Stimulated activated CD8-positive, alpha-beta memory T cell treated with anti-CD3 and anti-CD28 coated beads, Interleukin-7, amount 100 ng/mL, for 1 hour (primary cell): ENCODE results near the gene MEF2D.

Experiments
- DNase-seq, 2 donors: peaks; one replicate each; pipeline ENCODE4 v3.0.0-alpha.2; 2020; ENCODE audit warnings: low read depth in 2 of 2

MEF2D gene

DNA sequence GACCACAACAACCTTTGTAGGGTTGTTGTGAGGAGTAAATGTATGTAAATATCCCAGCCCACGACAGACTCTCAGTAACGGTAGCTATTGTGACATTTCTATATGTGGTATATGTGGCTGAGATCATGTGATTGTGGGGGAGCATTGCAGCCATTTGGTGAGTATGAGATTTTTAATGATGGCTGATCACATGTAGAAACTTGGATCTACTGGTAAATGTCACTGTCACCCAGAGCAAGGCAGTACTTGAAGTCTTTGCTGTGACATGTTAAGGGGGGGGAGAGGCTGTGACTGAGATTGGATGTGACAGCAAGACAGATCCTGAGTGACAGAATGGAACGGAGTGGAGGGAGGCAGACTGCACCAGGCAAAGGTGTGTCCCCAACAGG is 23.9 kb upstream of the MEF2D start:
- no peak for DNase-seq

- DNase-seq = no peak
Measured at GRCh38 chr1:156523801-156524480, 23.4 kb upstream of the MEF2D start.

- no peak for DNase-seq
Measured at GRCh38 chr1:156522443-156522970, 21.9 kb upstream of the MEF2D start.

DNA sequence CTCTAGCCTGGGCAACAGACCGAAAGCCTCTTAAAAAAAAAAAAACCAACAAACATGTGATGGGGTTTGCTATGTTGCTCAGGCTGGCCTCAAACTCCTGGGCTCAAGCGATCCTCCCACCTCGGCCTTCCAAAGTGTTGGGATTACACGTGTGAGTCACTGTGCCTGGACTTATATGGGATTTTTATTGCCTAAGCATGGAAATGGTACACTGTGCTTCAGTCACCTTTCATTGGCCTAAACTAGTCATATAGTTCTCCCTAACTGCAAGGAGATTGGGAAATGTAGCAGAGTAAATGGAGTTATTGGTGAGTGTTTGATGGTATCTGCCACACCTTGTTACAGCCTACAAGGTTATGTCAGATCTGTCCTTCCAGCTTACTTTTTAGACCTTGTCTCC is 17.2 kb upstream of the MEF2D start:
- DNase-seq = no peak

GRCh38 chr1:156516821-156517220 is 16.2 kb upstream of the MEF2D start:
- DNase-seq = no peak

- DNase-seq = no peak
Measured at GRCh38 chr1:156515956-156516355, 15.4 kb upstream of the MEF2D start.

GRCh38 chr1:156513185-156513584 is 12.6 kb upstream of the MEF2D start:
- DNase-seq = no peak

DNA sequence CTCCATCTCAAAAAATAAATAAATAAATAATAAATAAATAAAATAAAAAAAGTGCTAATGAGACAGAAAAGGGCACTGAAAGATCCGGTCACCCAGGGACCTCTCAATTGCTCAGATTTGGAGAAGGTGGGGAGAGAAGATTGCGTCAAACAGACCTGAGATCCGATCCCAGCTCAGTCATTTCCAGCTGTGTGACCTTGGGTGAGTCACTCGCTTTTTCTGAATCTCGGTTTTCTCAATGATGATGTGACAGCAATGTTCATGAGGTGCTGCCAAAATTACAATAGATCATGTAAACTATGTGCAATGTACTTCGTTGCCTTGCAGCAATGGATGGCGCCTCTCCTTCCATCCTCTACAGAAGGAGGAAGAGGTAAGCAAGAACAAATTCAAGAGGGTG is 11.1 kb upstream of the MEF2D start:
- DNase-seq = no peak

GRCh38 chr1:156510709-156511108 is 10.1 kb upstream of the MEF2D start:
- no peak for DNase-seq

GRCh38 chr1:156509424-156510034 is 9.0 kb upstream of the MEF2D start:
- DNase-seq = no peak

GRCh38 chr1:156508955-156509234 is 8.3 kb upstream of the MEF2D start:
- no peak for DNase-seq

DNA sequence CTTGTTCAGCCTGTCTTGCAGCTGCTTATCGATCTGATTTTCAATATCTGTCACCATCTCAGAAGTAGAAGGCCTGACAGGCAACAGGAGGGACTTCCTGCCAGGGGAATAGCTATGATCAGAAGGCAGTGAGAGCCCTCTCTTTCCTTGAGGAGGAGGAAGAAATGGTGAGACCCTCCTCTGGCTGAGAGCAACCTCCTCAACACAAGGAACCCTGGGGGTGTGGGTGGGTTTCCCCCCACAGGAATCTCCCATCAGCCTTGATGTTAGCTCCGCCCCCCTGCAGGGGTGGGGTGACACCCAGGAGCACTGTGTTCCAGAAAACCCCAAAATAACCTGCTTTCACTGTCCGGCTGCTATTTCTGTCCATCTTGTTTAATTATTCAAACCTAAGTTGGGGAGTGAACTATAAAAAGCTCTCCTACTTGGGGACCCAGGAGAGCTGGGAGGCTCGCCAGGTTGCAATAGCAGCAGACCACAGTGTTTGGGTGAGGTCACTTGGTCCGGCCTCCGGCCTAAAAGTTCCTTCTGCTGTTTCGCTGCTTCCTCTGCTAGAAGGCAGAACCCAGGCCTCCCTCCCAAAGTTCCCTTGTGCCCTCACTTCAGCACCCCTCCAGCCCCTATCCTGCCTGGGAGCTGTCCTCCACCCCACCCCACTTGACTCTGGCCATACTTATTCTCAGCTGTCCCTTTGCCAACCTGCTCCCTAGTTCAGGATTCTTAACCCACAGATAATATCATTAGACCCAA is 7.8 kb upstream of the MEF2D start:
- no peak for DNase-seq

DNA sequence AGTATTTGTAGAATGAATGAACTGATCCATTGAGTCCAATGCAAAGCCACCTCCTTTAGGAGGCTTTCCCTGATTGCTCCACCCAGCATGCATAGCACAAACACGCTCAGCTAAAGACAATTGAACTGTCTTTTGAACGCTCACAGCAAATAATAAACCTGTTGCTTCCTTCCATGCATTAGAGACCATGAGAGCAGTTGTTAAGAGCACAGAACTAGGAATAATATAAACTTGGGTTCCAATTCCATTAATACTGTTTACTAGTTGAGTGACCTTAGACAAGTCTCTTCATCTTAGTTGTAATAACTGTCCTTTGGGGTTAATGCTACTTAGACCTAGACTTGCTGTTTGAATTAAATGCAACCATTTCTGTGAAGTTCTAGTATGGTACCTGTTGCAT is 5.9 kb upstream of the MEF2D start:
- DNase-seq = no peak

- DNase-seq = no peak
Measured at GRCh38 chr1:156505679-156506298, 5.2 kb upstream of the MEF2D start.

DNA sequence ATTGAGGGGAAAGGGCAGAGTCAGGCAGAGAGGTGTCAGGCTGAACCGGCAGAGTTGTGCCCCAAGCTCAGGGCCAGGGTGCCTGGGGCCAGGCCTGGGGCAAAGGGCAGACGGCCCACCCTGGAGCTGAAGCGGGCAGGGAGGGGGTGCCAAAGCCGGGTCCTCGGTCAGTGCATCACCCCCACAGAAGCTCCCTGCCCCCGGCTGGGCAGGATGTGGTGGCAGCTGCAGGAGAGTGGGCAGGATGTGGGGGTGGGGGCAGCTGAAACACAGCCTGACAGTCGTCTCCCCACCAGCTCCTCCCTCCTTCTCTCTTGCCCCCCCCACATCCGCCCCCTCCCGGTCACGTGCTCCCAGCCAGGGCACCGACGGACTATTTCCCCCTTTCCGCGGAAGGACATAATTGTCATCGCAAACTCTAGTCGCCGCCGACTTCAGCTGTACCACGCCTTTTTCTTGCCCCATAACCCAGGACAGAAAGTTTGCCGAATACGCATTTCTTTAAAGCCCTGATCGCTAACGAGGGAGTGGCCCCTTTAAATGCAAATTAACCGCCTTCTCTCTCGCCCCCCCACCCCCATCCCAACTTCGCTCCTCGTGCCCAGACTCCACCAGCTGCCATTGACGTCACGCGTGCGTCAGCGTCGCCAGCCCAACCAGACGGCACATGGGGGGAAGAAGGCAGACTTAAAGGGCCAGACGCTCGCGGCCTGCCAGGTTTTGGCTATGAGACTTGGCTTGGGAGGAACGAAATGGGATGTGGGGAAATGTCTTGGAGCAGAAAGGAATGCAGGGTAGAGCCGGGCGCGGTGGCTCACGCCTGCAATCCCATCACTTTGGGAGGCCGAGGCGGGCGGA is 4.5 kb upstream of the MEF2D start:
- DNase-seq = peak; percentile 93 to 94

DNA sequence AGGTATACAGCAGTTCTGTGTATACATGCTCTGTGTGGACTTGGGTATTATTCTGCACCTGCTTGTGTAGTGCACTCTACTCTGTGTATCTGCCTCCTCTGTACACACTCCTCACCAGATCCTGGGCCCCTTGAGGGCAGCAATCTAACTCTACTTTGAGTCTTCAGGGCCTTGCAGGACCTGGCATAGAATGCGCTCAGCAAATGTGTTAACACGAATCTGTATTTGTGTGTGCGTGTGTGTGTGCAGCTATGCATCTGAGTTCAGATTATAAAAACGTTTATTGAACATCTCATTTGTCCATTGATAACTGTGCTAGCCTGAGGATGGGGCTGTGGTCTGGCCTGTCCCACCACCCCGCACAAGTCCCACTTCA is 3.9 kb upstream of the MEF2D start:
- no peak for DNase-seq

DNA sequence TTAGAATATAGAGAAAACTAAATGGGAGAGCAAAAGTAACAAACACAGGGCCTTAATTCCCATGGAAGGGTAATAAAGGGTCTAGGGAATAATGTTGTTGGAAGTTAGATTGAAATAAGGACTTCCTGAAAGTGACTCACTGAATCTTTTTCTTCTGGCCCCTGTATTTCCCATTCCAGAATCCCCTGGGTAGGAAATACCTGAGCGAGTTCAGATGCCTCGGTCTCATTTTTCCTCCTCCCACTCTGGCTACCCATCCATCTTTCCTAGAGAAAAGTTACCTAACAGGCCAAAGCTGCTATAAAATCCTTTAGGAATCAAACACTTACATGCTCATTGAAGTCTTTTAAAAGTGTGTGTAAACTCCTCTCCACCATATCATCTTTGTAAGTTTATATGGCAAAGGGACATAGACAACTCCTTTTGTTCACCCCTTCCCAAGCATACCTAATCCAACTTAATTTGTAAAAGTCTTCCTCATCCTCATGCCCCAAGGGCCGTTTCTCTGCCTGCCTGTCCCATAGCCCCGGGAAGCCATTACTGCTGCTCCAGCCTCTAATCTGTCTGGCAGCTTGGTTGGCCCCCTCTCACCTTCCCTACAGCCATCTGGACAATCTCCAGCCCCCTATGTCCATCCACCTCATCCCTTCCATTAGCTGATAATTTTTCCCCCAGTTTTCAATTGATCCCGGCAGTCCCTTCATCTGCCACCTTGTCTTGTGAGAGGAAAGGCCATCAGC is 3.3 kb upstream of the MEF2D start:
- DNase-seq = no peak

- no peak for DNase-seq
Measured at GRCh38 chr1:156502894-156503697, 2.5 kb upstream of the MEF2D start.

DNA sequence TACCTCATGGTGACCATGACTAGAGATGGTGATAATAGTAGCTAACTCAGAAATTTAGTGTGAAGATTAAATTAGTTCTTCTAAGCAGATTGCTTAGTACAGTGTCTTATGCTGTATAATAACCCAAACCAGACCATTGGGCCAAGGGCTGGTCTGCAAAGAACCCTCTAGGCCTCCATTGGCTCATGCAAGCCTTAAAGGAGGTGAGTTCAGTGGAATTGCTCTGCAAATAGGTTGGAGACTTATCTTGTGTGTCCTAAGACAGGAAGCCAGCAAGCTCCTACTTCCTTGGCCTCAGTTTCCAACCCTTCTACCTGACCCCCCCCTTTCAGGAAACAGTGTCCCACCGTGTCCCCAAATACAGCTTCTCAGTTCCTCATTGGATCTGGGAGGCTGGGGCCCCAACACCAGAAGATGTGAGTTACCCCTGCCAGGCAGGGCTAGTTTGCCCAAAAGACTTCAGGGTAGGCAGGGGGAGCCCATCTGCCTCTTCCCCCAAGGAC is 1.9 kb upstream of the MEF2D start:
- DNase-seq = no peak
